ENCODE measurements around the gene LCA5L.

Gene LCA5L

GRCh38 chr21:39445321-39446269 is at the start of gene LCA5L:
LCA5L (minus strand) TSS chr21:39445778; CDS start chr21:39428493, 17,285 bp downstream.
- DNase-seq: peak; percentile 92

DNA sequence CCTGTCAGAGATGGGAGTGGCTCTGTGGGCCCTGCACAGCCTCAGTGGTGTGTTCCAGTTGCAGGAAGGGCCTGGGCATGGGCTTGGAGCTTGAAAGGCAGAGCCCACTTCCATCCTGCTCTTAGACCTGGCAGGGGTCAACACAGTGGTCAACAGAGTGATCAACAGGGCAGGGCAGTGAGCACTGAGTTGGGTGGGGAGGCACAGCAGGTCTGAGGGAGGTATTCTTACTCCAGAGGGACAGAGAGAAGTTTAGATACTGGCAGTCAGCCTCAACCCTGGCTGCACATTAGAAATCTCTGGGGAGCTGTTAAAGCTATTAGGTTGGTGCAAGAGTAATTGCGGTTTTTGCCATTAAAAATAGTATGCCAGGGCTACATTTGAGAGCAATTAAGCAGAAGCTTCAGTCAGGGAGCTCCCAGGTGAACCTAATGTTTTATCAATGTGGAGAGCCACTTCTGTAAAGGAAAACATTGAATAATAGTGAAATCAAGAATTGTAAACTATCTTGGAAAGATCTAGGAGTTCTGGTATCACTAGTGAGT is 43.9 kb upstream of the LCA5L start:
- DNase-seq: no peak

DNA sequence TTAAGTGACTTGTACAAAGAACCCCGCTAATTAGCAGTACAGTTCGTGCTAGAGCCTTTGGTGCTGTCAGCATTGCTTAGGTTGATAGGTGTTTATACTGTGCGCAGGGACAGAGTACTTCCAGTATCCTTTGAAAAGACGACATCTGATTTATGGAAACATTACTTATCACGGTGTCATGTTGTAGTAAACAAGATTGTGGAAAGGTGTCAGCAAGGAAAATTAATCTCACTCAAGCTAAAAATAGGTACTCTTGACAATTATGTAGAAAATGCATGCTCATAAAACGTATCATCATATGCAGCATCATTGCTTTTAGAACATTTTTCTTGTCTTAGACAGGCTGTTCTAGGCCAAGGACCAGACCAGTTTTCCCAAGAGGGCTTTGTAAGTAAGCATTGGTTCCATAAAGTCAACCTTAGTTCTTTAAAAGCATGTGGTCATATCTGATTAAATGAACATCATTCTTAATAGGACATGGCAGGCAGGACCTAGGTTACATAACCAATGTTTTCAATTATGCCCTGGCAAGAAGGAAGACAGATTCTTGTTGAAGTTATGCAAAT is 39.2 kb upstream of the LCA5L start:
- no peak for DNase-seq

- no peak for DNase-seq
Measured at GRCh38 chr21:39483917-39484316, 38.3 kb upstream of the LCA5L start.

DNA sequence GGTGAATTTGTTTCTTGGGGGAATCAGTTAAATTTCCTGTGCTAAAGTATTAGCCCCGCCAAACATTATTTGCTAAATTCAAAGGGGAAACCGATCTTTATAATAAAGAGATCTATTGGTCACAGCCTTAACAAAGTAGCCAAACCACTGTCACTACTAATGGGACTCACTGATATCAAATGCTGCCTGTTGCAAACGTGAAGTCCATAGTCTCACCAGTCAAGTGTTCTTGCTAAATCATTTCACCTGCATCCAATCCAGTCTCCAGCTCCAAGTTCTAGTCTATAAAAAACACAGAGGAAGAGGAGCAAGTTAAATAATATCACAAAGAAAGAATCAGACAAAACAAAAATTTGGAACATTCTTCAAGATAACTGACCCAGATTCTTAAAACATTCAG is 36.3 kb upstream of the LCA5L start:
- no peak for DNase-seq

GRCh38 chr21:39480271-39480670 is 34.7 kb upstream of the LCA5L start:
- DNase-seq: no peak

- no peak for DNase-seq
Measured at GRCh38 chr21:39479814-39480182, 34.2 kb upstream of the LCA5L start.

- DNase-seq: no peak
Measured at GRCh38 chr21:39479164-39479813, 33.7 kb upstream of the LCA5L start.

GRCh38 chr21:39474611-39475010 is 29.0 kb upstream of the LCA5L start:
- DNase-seq: no peak

- DNase-seq: no peak
Measured at GRCh38 chr21:39472786-39473185, 27.2 kb upstream of the LCA5L start.

GRCh38 chr21:39471598-39471997 is 26.0 kb upstream of the LCA5L start:
- DNase-seq: no peak

DNA sequence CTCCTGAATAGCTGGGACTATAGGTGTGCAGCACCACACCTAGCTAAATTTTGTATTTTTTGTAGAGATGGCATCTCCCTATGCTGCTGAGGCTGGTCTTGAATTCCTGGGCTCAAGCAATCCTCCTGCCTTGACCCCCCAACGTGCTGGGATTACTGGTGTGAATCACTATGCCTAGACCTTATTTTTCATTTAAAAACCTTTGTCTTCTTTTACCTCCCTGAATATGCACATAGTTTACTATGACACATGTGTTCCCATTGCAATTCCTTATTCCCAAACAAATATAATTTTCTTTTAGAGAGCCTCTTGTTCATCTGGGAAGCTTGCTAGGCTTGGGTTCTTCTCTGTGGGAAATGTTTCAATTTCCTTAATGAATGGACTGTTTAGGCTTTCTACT is 23.0 kb upstream of the LCA5L start:
- DNase-seq: no peak

GRCh38 chr21:39467746-39468145 is 22.2 kb upstream of the LCA5L start:
- no peak for DNase-seq

DNA sequence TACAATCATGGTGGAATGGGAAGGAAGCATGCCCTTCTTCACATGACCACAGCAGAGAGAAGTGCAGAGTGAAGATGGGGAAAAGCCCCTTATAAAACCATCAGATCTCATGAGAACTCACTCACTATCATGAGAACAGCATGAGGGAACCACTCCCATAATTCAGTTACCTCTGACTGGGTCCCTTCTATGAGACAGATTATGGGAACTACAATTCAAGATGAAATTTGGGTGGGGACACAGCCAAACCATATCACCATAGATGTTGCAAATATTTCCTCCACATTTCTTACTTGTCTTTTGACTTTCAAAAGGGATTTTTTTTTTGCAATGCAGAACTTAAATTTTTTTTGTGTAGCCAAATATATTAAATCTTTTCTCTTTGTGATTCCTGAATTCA is 21.0 kb upstream of the LCA5L start:
- DNase-seq: no peak

DNA sequence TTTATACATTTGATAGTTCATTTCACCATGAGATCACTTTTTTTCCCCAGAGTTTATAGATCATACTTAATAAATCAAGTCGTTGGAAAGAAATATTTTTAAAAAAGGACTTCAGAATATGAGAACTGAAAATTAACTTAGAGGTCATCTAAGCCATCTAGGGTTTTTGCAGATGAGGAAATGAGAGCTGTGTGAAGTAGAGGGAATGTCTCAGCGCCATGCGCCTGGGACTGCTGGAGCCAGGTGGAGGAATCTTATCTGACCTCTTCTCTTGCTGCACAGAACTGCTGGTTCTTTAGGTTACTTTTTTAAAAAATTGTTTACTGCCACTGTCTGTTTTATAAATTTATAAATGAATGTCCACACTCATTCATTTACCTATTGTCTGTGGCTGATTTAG is 17.7 kb upstream of the LCA5L start:
- no peak for DNase-seq

- DNase-seq: no peak
Measured at GRCh38 chr21:39461419-39461818, 15.8 kb upstream of the LCA5L start.

DNA sequence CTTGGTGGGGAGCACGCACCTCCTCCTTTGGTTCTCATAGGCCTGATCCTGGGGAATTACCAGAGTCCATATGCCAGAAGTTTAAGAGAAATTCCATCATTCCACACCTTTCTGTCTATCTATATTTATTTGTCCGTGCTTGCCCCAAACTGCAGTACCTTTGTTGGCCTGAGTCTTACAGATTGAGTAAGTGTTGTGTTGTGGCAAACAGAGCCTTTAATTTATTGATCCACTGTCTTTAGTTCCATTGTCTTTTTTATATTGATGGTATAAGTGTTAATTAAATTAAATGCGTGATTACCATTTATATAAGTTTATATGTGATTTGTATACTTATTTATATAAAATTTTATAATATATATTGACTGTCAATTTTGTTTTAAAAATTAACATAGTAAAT is 11.1 kb upstream of the LCA5L start:
- DNase-seq: no peak

DNA sequence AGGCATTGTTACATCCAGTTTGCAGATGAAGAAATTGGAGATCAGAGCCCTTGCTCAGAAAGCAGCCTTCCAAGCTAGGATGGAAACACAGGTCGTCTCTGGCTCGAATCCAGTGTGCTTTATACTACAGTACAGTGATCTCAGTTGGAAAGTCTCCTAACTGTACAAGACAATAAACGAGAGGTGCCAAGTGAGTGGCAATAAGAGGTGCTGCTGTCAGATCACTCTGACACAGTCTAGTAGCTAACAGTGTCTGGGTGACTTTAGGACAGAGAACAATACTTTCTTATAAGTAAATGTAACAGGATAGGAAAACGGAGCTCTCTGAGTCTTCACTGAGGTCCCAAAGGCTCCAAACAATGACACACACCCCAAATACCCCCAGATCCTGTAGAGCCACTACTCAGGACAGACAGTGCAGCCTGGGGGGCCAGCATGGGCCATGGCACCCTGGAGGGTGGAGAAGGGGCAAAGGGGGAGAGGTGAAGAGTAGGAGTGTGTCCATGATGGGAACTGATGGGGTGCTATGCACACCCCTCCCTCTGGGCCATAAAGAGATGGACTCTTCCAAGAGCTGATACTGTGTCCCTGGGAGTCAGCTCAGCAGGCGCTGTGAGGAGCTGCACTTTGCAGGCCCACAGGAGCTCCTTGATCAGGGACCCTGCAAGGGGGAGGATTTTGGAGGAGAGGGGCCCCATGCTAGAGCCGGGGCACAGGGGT is 9.5 kb upstream of the LCA5L start:
- DNase-seq: no peak

GRCh38 chr21:39453571-39454179 is 8.1 kb upstream of the LCA5L start:
- DNase-seq: no peak

DNA sequence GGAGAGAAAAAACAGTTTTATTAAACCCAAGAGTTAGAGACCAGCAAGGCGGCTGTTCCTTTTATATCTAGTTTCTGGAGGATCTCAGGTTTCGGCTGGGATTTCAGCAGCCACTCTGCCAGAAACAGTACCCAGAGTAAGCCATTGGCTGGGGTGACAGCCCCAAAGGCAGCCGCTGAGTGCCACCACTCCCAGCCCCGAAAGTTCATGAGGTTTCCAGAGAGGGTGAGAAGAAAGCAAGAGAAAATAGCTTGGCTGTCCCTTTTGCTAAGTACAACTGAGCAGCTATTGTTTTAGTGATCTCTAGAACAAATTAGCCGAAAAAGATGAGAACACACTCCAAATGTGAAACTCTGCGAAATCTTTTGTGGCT is 7.4 kb upstream of the LCA5L start:
- no peak for DNase-seq

- no peak for DNase-seq
Measured at GRCh38 chr21:39452207-39452969, 6.8 kb upstream of the LCA5L start.

All from activated CD4-positive, alpha-beta T cell treated with anti-CD3 and anti-CD28 coated beads for 48 hours (primary cell).